C4-2B (cell line): ENCODE results near the gene JAZF1.

Experiments
- ZFX ChIP-seq: fragments of 450-650 bp; IDR thresholded peaks from 2 replicates; pipeline ENCODE4 v1.6.1; 2017
- TF ChIP-seq, protein P1 (sequence below): fragments of 450-650 bp; conservative IDR thresholded peaks from 2 replicates; pipeline ENCODE4 v1.5.1; 2017; ENCODE audit warnings: mild to moderate bottlenecking

DNA sequence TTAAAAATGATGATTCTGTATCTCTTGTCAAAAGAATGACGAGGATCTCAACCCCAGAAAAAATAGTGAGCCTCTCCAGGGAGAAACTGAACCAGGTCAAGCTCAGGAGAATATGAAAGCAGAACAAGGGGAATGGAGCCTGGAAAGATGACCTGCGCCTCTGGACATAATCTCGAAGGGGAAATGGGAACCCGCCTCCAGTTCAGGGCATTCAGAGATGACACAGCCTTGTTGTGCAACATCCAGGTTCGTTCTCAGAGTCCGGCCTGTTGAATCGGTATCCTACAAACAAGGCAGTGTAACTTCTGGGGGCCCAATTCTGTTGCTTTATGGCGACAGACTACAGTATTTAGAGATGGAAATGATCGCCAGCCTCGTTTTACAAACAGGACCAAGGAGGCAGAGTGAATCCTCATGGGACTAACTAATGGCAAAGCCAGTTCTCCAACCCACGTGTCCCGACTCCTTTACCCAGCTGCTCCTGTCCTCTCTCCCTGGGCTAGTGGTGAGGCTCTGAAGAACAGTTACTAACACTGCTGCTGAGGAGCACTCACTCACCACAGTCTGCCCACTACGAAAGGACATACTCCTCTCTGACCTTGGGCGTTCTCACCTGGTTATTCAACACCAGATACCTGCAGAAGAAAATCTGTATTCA, 67.6 kb downstream of the JAZF1 start:
- TF ChIP-seq, protein P1, sequence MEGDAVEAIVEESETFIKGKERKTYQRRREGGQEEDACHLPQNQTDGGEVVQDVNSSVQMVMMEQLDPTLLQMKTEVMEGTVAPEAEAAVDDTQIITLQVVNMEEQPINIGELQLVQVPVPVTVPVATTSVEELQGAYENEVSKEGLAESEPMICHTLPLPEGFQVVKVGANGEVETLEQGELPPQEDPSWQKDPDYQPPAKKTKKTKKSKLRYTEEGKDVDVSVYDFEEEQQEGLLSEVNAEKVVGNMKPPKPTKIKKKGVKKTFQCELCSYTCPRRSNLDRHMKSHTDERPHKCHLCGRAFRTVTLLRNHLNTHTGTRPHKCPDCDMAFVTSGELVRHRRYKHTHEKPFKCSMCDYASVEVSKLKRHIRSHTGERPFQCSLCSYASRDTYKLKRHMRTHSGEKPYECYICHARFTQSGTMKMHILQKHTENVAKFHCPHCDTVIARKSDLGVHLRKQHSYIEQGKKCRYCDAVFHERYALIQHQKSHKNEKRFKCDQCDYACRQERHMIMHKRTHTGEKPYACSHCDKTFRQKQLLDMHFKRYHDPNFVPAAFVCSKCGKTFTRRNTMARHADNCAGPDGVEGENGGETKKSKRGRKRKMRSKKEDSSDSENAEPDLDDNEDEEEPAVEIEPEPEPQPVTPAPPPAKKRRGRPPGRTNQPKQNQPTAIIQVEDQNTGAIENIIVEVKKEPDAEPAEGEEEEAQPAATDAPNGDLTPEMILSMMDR: no peak
- TF ChIP-seq ZFX: no peak
